Esophagus muscularis mucosa (tissue), 4 donors: ENCODE results near the gene STK25. TPM values are rescaled to one million over a fixed set of nuclear protein-coding genes. Genes with fewer than 3 reads are reported as not detected.
A peak's percentile ranks its signal among the peaks of the same experiment; 100 is the strongest.
"Not testable (repeated sequence)": the region's sequence is repeated elsewhere in the genome, so short reads cannot be mapped to it uniquely, and the experiment has no call there.

Source experiments
- DNase-seq: peaks from one replicate; pipeline ENCODE4 v3.0.0-alpha.2; 2017; ENCODE audit errors: extremely low spot score
- H3K27ac ChIP-seq, 4 donors: fragments of 200-600 bp; sonication (generic); replicated peaks in 1 of 4; 1 replicate in 3 of 4; 2 replicates in 1 of 4; pipeline ENCODE4 v1.5.1; 2016 to 2019; ENCODE audit warnings: mild to moderate bottlenecking in 1 of 4
- H3K27me3 ChIP-seq, 4 donors: fragments of 200-600 bp; sonication (generic); one replicate each; pipeline versions ENCODE4 v1.5.1 to v1.6.0; 2016 to 2019
- H3K36me3 ChIP-seq, 4 donors: fragments of 200-600 bp; sonication (generic); one replicate each; pipeline ENCODE4 v1.5.1; 2016 to 2019
- H3K4me1 ChIP-seq, 4 donors: fragments of 200-600 bp; sonication (generic); one replicate each; pipeline ENCODE4 v1.5.1; 2016 to 2019
- H3K4me3 ChIP-seq, 4 donors: fragments of 200-600 bp; sonication (generic); 1 replicate in 2 of 4; 2 replicates in 2 of 4; pipeline ENCODE4 v1.5.1; 2016 to 2019; ENCODE audit warnings: mild to moderate bottlenecking in 4 of 4, moderate library complexity in 1 of 4
- H3K9me3 ChIP-seq, 4 donors: fragments of 200-600 bp; sonication (generic); 1 replicate in 3 of 4; 2 replicates in 1 of 4; pipeline ENCODE4 v1.5.1; 2016 to 2019
- CTCF ChIP-seq, 3 experiments: fragments of 200-600 bp in 2 of 3; fragments of 450-650 bp in 1 of 3; sonication (generic) in 2 of 3; IDR thresholded peaks; one replicate each; pipeline ENCODE4 v1.5.1; 2017 to 2019; ENCODE audit warnings: antibody characterized with exemption in 3 of 3, mild to moderate bottlenecking in 2 of 3, moderate library complexity in 1 of 3
- EP300 ChIP-seq: sonication (generic); formaldehyde crosslinking; IDR thresholded peaks from one replicate; pipeline ENCODE4 v1.6.1; 2017; ENCODE audit warnings: antibody characterized with exemption
- POLR2A ChIP-seq: fragments of 450-650 bp; IDR thresholded peaks from one replicate; pipeline ENCODE4 v1.6.1; 2017; ENCODE audit warnings: antibody characterized with exemption, moderate library complexity, mild to moderate bottlenecking, low read depth
- POLR2AphosphoS5 ChIP-seq, 2 donors: sonication (generic); formaldehyde crosslinking; IDR thresholded peaks; one replicate each; pipeline ENCODE4 v1.6.1; 2017; ENCODE audit warnings: antibody characterized with exemption in 2 of 2
- WGBS: methylation state at CpG from one replicate; pipeline ENCODE4 v1.1.5; 2018; 5-methylcytosine and 5-hydroxymethylcytosine counted together
- intact Hi-C: fragments of 100-400 bp; cut with DNase I; formaldehyde crosslinking; loops from one replicate; pipeline ENCODE4 v1.15.1; 2023
- total RNA-seq, 4 donors: library from RNA; depleted of rRNA; stranded (reverse); fragments of >200 nt; gene quantifications; one replicate each; pipeline versions ENCODE4 v1.1.0 to v1.2.1, GENCODE V29; 2016

The STK25 gene
- total RNA-seq, 4 donors from 2014 or later, result 127 to 220 (median 153) TPM

GRCh38 chr2:241506793-241507429 is 1.5 kb downstream of the STK25 start:
- Histone ChIP-seq H3K27me3 (no peaks in the 10 kb centered on the region), H3K4me3 (peak overlapping the region; percentile 82 to 100 (median 98)), H3K9me3 (no peaks in the 10 kb centered on the region), H3K4me1 (peaks cover 31 to 51% (median 43%) of the 10 kb centered on the region in 4 donors), H3K36me3 (peaks cover 0 to 18% (median 11%) of the 10 kb centered on the region in 4 donors), H3K27ac (peak overlapping the region; percentile 88 to 95 (median 92))
- TF ChIP-seq CTCF (IDR thresholded peaks at IDR 0.05) (no peak), POLR2AphosphoS5 (IDR thresholded peaks at IDR 0.05) (peak in 1 of 2 donors; percentile 39), POLR2A (no peak)
- intact Hi-C loops, result loop anchor here (5.0 kb wide), 1 partner anchor 105 kb away; no protein-coding TSS in a partner anchor
- 57% methylated on average over 13 of the region's 19 CpGs for WGBS
- no peak for DNase-seq

- H3K36me3 ChIP-seq, result peaks cover 2 to 21% (median 16%) of the 10 kb centered on the region in 4 donors
- H3K4me3 ChIP-seq, H3K27ac ChIP-seq, H3K9me3 ChIP-seq, DNase-seq, H3K27me3 ChIP-seq: not testable (repeated sequence)
- WGBS, result 91% methylated on average over 11 of the region's 11 CpGs
- intact Hi-C loops, result loop anchor here (5.0 kb wide), 1 partner anchor 106 kb away; no protein-coding TSS in a partner anchor
- H3K4me1 ChIP-seq, result peaks cover 31 to 51% (median 43%) of the 10 kb centered on the region in 4 donors
Measured at GRCh38 chr2:241506317-241506716, 2.1 kb downstream of the STK25 start.

DNA sequence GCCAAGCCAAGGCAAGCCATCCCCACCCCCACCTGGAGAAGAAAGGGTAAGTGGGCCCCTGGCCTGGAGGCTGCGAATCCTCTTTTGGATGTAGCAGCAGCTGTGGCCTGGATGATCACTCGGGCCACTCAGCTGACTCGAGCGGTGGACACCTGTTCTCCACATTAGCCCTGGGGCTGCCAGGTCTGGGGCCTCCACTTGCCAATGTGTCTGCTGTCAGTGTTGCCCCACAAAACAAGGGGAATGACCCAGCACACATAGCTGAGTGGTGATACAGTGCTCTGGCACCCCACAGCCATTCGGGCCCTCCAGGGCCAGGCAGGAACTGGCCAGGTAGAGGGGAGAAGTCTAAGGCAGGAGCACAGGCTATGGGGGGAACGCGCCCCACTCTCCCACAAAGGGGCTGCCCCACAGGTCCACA is 2.6 kb downstream of the STK25 start:
- H3K36me3 ChIP-seq, result peaks cover 5 to 21% (median 19%) of the 10 kb centered on the region in 4 donors
- no peak for DNase-seq
- 100% methylated on average over 2 of the region's 7 CpGs for WGBS
- no peak overlapping the region for H3K4me3 ChIP-seq
- intact Hi-C loops, result loop anchor here (5.0 kb wide), 1 partner anchor 107 kb away; no protein-coding TSS in a partner anchor
- H3K27ac ChIP-seq, result no peak overlapping the region
- H3K4me1 ChIP-seq, result peaks cover 31 to 51% (median 43%) of the 10 kb centered on the region in 4 donors
- TF ChIP-seq POLR2AphosphoS5 (IDR thresholded peaks at IDR 0.05) (no peak), EP300 (no peak), POLR2A (no peak), CTCF (IDR thresholded peaks at IDR 0.05) (no peak)
- H3K27me3 ChIP-seq, result no peaks in the 10 kb centered on the region
- H3K9me3 ChIP-seq, result no peaks in the 10 kb centered on the region

- intact Hi-C loops, result loop anchor here (5.0 kb wide), 1 partner anchor 107 kb away; no protein-coding TSS in a partner anchor
- DNase-seq, result no peak
- TF ChIP-seq CTCF (IDR thresholded peaks at IDR 0.05) (no peak), POLR2A (no peak), POLR2AphosphoS5 (IDR thresholded peaks at IDR 0.05) (no peak), EP300 (no peak)
- peaks cover 31 to 51% (median 43%) of the 10 kb centered on the region in 4 donors for H3K4me1 ChIP-seq
- no peaks in the 10 kb centered on the region for H3K27me3 ChIP-seq
- WGBS, result 93% methylated on average over 9 of the region's 15 CpGs
- H3K36me3 ChIP-seq, result peaks cover 5 to 26% (median 24%) of the 10 kb centered on the region in 4 donors
- no peak overlapping the region for H3K4me3 ChIP-seq
- no peak overlapping the region for H3K27ac ChIP-seq
- H3K9me3 ChIP-seq, result no peaks in the 10 kb centered on the region
Measured at GRCh38 chr2:241505086-241505780, 3.2 kb downstream of the STK25 start.

DNA sequence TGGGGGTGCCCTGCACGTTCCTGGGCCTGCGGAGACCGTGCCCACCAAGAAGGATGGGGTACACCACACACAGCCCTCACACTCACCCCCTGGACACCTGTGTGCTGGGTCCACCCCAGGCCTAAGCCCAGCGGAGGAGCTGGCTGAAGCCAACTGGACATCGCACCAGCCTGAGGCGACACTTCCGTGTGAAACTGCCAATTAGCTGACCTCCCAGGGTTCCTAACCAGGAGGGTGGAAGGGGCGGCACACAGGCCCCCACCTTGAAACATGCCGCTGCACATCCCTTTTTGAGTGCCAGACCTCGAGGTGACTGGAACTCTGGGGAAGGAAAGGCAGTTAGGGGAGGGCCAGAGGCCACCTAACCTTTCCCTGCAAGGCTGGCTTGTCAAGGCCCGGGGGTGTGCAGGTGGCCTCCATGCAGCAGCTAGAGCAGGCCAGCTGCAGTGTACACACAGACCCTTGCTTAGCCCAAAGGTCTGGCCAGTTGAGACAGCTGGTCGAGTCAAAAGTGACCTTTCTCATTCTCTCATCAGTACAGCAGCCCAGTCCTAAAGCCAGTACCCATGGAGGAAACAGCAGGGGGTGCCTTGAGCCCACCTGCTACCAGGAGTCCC is 4.5 kb downstream of the STK25 start:
- Histone ChIP-seq H3K9me3 (no peaks in the 10 kb centered on the region), H3K27me3 (no peaks in the 10 kb centered on the region), H3K4me1 (peaks cover 23 to 39% (median 31%) of the 10 kb centered on the region in 4 donors), H3K27ac (no peak overlapping the region), H3K36me3 (peaks cover 8 to 40% (median 37%) of the 10 kb centered on the region in 4 donors), H3K4me3 (no peak overlapping the region)
- WGBS, result 80% methylated on average over 9 of the region's 12 CpGs
- intact Hi-C loops, result no loop called here
- DNase-seq, result no peak
- TF ChIP-seq POLR2A (no peak), POLR2AphosphoS5 (IDR thresholded peaks at IDR 0.05) (no peak), CTCF (IDR thresholded peaks at IDR 0.05) (no peak), EP300 (no peak)
